ENCODE data around the gene PARP12. TPM values are rescaled to one million over a fixed set of nuclear protein-coding genes. Genes with fewer than 3 reads are reported as not detected.
A peak's percentile ranks its signal among the peaks of the same experiment; 100 is the strongest.

Gene PARP12
- total and polyA plus RNA-seq, 2 of the 13 experiments (the other 11 are each of a cell fraction or from before 2014, with no cell fraction given) = 15.5 to 35.2 TPM

DNA sequence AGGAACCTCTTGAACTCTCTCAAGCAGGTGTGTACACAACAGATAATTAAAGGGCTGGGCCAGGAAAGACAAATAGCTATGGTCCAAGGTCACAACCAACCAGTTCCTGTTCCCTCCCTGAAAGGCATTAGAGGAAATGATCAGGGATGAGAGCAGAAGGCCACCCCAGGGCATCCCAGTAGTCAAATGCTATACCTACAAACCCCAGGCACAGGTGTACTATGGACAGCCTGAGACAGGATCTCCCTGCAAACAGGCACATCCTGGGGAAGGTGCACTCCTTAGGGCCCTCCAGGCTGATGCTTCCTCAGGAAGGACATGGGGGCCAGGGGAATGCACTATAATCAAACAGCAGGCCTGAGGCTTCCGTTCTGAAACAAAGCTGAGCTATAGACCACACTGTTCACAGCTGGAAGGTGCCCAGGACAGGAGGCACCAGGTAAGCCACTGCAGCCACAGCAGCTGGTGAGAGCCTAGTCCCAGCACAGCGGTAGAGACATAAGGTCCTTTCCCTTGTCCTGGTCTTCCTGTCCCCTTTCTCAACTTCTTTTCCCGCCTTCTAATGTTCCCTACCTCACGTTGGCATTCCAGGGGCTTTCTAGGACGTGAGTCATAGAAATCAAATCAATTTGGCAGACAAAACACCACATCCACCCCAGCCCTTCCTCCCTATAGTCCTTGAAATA, 13.3 kb downstream of the PARP12 start (continued):
- TF ChIP-seq, protein P1, sequence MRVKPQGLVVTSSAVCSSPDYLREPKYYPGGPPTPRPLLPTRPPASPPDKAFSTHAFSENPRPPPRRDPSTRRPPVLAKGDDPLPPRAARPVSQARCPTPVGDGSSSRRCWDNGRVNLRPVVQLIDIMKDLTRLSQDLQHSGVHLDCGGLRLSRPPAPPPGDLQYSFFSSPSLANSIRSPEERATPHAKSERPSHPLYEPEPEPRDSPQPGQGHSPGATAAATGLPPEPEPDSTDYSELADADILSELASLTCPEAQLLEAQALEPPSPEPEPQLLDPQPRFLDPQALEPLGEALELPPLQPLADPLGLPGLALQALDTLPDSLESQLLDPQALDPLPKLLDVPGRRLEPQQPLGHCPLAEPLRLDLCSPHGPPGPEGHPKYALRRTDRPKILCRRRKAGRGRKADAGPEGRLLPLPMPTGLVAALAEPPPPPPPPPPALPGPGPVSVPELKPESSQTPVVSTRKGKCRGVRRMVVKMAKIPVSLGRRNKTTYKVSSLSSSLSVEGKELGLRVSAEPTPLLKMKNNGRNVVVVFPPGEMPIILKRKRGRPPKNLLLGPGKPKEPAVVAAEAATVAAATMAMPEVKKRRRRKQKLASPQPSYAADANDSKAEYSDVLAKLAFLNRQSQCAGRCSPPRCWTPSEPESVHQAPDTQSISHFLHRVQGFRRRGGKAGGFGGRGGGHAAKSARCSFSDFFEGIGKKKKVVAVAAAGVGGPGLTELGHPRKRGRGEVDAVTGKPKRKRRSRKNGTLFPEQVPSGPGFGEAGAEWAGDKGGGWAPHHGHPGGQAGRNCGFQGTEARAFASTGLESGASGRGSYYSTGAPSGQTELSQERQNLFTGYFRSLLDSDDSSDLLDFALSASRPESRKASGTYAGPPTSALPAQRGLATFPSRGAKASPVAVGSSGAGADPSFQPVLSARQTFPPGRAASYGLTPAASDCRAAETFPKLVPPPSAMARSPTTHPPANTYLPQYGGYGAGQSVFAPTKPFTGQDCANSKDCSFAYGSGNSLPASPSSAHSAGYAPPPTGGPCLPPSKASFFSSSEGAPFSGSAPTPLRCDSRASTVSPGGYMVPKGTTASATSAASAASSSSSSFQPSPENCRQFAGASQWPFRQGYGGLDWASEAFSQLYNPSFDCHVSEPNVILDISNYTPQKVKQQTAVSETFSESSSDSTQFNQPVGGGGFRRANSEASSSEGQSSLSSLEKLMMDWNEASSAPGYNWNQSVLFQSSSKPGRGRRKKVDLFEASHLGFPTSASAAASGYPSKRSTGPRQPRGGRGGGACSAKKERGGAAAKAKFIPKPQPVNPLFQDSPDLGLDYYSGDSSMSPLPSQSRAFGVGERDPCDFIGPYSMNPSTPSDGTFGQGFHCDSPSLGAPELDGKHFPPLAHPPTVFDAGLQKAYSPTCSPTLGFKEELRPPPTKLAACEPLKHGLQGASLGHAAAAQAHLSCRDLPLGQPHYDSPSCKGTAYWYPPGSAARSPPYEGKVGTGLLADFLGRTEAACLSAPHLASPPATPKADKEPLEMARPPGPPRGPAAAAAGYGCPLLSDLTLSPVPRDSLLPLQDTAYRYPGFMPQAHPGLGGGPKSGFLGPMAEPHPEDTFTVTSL (CRISPR knock-in tag; IDR thresholded peaks at IDR 0.05; ENCODE audit: borderline replicate concordance) = peak; percentile 93
- TF ChIP-seq KMT2A (CRISPR knock-in tag; IDR thresholded peaks at IDR 0.05) (peak; percentile 77; the same call in 1 of the 2 replicates), KLF13 (CRISPR knock-in tag; IDR thresholded peaks at IDR 0.05) (no peak), ZNF432 (CRISPR knock-in tag; IDR thresholded peaks at IDR 0.05; ENCODE audit: borderline replicate concordance) (no peak), ZNF343 (CRISPR knock-in tag; IDR thresholded peaks at IDR 0.05) (no peak), ARNT2 (CRISPR knock-in tag; IDR thresholded peaks at IDR 0.05; ENCODE audit: low read depth) (peak; percentile 57; the same call in 1 of the 2 replicates), ZNF615 (CRISPR knock-in tag; IDR thresholded peaks at IDR 0.05; ENCODE audit: borderline replicate concordance) (0 out of 2 replicates have a peak, but pooled peaks have one; percentile 82), PTBP1 (IDR thresholded peaks at IDR 0.05; ENCODE audit: low read depth, low read length, poor library complexity, severe bottlenecking) (no peak), CBX5 (CRISPR knock-in tag; IDR thresholded peaks at IDR 0.05; ENCODE audit: borderline replicate concordance) (peak; percentile 66; the same call in 1 of the 2 replicates), ZKSCAN5 (CRISPR knock-in tag; IDR thresholded peaks at IDR 0.05) (no peak), FOXA3 (CRISPR knock-in tag; IDR thresholded peaks at IDR 0.05) (peak; percentile 99)
- TF ChIP-seq, protein P2, sequence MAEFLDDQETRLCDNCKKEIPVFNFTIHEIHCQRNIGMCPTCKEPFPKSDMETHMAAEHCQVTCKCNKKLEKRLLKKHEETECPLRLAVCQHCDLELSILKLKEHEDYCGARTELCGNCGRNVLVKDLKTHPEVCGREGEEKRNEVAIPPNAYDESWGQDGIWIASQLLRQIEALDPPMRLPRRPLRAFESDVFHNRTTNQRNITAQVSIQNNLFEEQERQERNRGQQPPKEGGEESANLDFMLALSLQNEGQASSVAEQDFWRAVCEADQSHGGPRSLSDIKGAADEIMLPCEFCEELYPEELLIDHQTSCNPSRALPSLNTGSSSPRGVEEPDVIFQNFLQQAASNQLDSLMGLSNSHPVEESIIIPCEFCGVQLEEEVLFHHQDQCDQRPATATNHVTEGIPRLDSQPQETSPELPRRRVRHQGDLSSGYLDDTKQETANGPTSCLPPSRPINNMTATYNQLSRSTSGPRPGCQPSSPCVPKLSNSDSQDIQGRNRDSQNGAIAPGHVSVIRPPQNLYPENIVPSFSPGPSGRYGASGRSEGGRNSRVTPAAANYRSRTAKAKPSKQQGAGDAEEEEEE (CRISPR knock-in tag; IDR thresholded peaks at IDR 0.05; ENCODE audit: borderline replicate concordance) = no peak
- TF ChIP-seq, protein P3, sequence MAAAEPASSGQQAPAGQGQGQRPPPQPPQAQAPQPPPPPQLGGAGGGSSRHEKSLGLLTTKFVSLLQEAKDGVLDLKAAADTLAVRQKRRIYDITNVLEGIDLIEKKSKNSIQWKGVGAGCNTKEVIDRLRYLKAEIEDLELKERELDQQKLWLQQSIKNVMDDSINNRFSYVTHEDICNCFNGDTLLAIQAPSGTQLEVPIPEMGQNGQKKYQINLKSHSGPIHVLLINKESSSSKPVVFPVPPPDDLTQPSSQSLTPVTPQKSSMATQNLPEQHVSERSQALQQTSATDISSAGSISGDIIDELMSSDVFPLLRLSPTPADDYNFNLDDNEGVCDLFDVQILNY (CRISPR knock-in tag; conservative IDR thresholded peaks at IDR 0.05) = no peak
- TF ChIP-seq, protein P4, sequence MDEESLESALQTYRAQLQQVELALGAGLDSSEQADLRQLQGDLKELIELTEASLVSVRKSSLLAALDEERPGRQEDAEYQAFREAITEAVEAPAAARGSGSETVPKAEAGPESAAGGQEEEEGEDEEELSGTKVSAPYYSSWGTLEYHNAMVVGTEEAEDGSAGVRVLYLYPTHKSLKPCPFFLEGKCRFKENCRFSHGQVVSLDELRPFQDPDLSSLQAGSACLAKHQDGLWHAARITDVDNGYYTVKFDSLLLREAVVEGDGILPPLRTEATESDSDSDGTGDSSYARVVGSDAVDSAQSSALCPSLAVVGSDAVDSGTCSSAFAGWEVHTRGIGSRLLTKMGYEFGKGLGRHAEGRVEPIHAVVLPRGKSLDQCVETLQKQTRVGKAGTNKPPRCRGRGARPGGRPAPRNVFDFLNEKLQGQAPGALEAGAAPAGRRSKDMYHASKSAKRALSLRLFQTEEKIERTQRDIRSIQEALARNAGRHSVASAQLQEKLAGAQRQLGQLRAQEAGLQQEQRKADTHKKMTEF (CRISPR knock-in tag; IDR thresholded peaks at IDR 0.05) = peak; percentile 93
- TF ChIP-seq, protein P5, sequence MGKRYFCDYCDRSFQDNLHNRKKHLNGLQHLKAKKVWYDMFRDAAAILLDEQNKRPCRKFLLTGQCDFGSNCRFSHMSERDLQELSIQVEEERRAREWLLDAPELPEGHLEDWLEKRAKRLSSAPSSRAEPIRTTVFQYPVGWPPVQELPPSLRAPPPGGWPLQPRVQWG (CRISPR knock-in tag; IDR thresholded peaks at IDR 0.05; ENCODE audit: borderline replicate concordance, low read depth) = no peak
- TF ChIP-seq, protein P6, sequence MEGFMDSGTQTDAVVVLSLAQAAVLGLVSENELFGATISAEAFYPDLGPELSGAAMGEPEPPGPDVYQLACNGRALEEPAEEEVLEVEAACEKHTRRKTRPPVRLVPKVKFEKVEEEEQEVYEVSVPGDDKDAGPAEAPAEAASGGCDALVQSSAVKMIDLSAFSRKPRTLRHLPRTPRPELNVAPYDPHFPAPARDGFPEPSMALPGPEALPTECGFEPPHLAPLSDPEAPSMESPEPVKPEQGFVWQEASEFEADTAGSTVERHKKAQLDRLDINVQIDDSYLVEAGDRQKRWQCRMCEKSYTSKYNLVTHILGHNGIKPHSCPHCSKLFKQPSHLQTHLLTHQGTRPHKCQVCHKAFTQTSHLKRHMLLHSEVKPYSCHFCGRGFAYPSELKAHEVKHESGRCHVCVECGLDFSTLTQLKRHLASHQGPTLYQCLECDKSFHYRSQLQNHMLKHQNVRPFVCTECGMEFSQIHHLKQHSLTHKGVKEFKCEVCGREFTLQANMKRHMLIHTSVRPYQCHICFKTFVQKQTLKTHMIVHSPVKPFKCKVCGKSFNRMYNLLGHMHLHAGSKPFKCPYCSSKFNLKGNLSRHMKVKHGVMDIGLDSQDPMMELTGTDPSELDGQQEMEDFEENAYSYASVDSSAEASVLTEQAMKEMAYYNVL (CRISPR knock-in tag; IDR thresholded peaks at IDR 0.05; ENCODE audit: borderline replicate concordance) = peak; percentile 96
